ENCODE results near the gene UNC13B. TPM values are rescaled to one million over a fixed set of nuclear protein-coding genes. Genes with fewer than 3 reads are reported as not detected.

Gene UNC13B
- total RNA-seq, 1 experiment from 2014 or later = 48.2 TPM

GRCh38 chr9:35229066-35229778 is 67.4 kb downstream of the UNC13B start:
- Histone ChIP-seq H3K79me2 (ENCODE audit: insufficient read depth, low read length) (peaks cover 3% of the 10 kb centered on the region; the same call in 1 of the 2 replicates), H3K4me1 (ENCODE audit: insufficient read depth, low read length) (no peaks in the 10 kb centered on the region), H3K14ac (ENCODE audit: insufficient read depth, low read length) (no peak overlapping the region), H3K4me2 (ENCODE audit: insufficient read depth, insufficient read length, low read length) (no peak overlapping the region), H2BK20ac (ENCODE audit: low read depth, low read length, poor library complexity, severe bottlenecking) (no peak overlapping the region), H3K9ac (ENCODE audit: extremely low read depth, insufficient read length, low read length) (no peak overlapping the region), H2BK120ac (ENCODE audit: low read depth, low read length, poor library complexity, severe bottlenecking) (no peak overlapping the region), H2BK5ac (ENCODE audit: insufficient read length, low read length) (no peak overlapping the region), H2AK5ac (ENCODE audit: insufficient read length, low read length) (no peak overlapping the region), H3K18ac (ENCODE audit: insufficient read length, low read depth, low read length) (no peak overlapping the region), H3K9me3 (ENCODE audit: control insufficient read depth, low read depth, low read length) (no peaks in the 10 kb centered on the region), H2AFZ (ENCODE audit: low read length) (no peak overlapping the region), H4K20me1 (ENCODE audit: control insufficient read depth, insufficient read depth, insufficient read length) (no peaks in the 10 kb centered on the region), H3K4ac (ENCODE audit: low read depth, low read length) (no peak overlapping the region), H4K8ac (replicated peaks; ENCODE audit: insufficient read length, low read depth, low read length) (no peak overlapping the region), H3K27me3 (ENCODE audit: insufficient read depth, low read length) (no peaks in the 10 kb centered on the region), H4K91ac (ENCODE audit: insufficient read length, low read depth, low read length) (no peak overlapping the region), H3K56ac (ENCODE audit: insufficient read length, low read depth, low read length) (no peak overlapping the region), H4K5ac (ENCODE audit: insufficient read length, low read depth, low read length) (no peak overlapping the region), H2BK15ac (ENCODE audit: low read depth, low read length) (no peak overlapping the region), H3K23me2 (ENCODE audit: insufficient read length, low read depth, low read length, poor library complexity, severe bottlenecking) (no peaks in the 10 kb centered on the region), H3K27ac (ENCODE audit: insufficient read length, low read depth, low read length) (no peak overlapping the region), H3K23ac (ENCODE audit: insufficient read length, low read depth, low read length) (no peak overlapping the region), H3K79me1 (ENCODE audit: insufficient read depth, low read depth, low read length, poor library complexity, severe bottlenecking) (no peaks in the 10 kb centered on the region), H3T11ph (ENCODE audit: low read length) (no peak overlapping the region), H2BK12ac (ENCODE audit: insufficient read length, low read depth, low read length) (no peak overlapping the region)
- H3K4me3 Mint-ChIP-seq = no peak overlapping the region
- H3K27me3 Mint-ChIP-seq (ENCODE audit: low read depth) = no peaks in the 10 kb centered on the region
- no CpG with 5 or more reads among the region's 1 CpG for WGBS (ENCODE audit: extremely low coverage, insufficient read length, low lambda C conversion rate)
- no peaks in the 10 kb centered on the region; a peak in 1 of 7 replicates for H3K36me3 Mint-ChIP-seq (ENCODE audit: insufficient read depth in 1 of 3, low read depth in 3 of 3)
- H3K9me3 Mint-ChIP-seq = no peaks in the 10 kb centered on the region; a peak in 2 of 5 replicates
- TF ChIP-seq, protein P1, sequence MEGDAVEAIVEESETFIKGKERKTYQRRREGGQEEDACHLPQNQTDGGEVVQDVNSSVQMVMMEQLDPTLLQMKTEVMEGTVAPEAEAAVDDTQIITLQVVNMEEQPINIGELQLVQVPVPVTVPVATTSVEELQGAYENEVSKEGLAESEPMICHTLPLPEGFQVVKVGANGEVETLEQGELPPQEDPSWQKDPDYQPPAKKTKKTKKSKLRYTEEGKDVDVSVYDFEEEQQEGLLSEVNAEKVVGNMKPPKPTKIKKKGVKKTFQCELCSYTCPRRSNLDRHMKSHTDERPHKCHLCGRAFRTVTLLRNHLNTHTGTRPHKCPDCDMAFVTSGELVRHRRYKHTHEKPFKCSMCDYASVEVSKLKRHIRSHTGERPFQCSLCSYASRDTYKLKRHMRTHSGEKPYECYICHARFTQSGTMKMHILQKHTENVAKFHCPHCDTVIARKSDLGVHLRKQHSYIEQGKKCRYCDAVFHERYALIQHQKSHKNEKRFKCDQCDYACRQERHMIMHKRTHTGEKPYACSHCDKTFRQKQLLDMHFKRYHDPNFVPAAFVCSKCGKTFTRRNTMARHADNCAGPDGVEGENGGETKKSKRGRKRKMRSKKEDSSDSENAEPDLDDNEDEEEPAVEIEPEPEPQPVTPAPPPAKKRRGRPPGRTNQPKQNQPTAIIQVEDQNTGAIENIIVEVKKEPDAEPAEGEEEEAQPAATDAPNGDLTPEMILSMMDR (conservative IDR thresholded peaks at IDR 0.05) = no peak
- peaks cover 0 to 7% of the 10 kb centered on the region in 2 experiments; a peak in 2 of 4 replicates for H3K4me1 Mint-ChIP-seq
- DNase-seq = no peak
- H3K27ac Mint-ChIP-seq = no peak overlapping the region
